Smooth muscle cell of the pulmonary artery (primary cell): ENCODE data around the gene INPP5B. TPM values are rescaled to one million over a fixed set of nuclear protein-coding genes. Genes with fewer than 3 reads are reported as not detected.

Experiments used
- total RNA-seq: library from RNA; depleted of rRNA; stranded (reverse); fragments of >200 nt; gene quantifications from 2 replicates; pipeline ENCODE4 v1.2.3, GENCODE V29; 2014

Gene INPP5B
- 23.3 and 30.0 TPM in 2 replicates for total RNA-seq

DNA sequence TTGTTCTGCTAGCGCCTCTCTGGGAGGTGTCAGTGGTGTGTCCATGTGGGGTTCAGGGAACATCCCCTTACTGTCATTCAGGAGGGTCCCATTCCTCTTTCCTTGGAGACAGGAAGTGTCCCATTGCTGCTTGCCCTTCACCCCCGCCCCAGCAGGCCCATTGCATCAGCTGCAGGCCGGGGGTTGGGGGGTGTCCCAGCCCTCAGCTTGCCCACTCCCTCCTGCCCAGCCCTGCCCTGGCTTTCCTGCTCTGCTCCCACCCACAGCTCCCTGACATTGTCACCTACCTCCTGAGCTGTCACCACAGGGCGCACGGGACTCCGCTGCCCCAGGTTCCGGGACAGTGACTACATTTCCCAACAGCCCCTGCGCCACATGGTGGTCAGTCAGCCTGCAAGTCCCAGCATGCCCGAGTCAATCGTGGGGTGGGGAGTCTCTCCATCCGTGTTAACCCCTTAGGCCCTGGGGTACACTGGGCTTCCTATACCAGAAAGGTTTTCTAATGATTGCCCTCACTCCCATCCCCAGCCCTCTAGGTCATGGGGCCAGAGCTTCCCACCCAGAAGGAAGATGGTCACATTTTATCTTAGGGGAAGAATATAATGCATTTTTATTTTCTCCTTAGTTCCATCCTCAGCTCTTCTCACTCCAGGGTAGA lies at the start of gene INPP5B:
TSS of gene INPP5B (minus strand) at position 351 of the 658 bp plus-strand sequence. CDS start 745 bp downstream, outside the sequence.

DNA sequence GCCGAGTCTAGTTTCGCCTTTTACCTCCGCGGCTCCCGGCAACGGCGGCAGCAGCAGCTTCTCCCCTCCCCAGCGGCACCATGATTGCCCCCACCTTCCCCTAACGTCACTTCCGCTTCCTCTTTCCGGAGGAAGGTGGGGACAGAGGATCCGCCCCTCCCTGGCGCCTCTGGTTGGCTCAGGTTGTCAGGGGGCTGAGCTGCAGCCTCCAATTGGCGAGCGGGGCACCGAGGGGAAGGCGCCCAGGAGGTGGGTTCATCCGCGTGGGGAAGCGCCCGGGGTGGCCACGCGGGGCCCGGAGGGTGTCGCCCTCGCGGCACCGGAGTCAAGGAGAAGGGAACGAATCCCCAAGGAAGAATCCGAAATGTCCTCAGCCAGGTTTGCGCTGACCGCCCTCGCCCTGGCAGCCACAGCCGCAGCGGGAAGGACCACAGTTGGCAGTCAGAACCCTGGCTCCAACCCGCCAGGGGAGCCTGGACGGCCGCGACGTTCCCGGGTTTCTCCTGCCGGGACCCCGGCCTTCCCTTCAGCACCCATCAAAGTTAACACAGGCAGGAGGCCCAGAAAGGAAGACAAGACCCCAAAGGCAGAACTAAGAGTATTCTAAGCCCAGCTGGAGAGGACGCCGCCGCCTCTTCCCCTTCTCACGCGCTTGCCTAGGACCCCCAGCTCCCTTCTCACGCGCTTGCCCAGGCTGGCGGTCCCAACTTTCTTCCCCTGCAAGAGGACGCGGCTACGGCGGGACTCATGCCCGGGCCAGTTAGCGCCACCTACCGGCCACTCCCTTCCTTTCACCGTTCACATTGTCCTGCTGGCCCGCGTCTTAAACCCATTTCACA lies 87.1 kb downstream of the INPP5B start, which contains the start of gene MTF1:
TSS of gene MTF1 (minus strand) at position 86 of the 839 bp plus-strand sequence. CDS start 1,934 bp downstream, outside the sequence.

Other genes with a start within 250 kb of the INPP5B start
- gene EPHA10, start 181.9 kb downstream of the INPP5B start, total RNA-seq = not detected in 2 replicates
- 1.1 and 1.3 TPM in 2 replicates for gene MANEAL, start 153.2 kb downstream of the INPP5B start, total RNA-seq
- gene C1orf122, start 139.3 kb downstream of the INPP5B start, total RNA-seq = 29.4 and 30.4 TPM in 2 replicates
- gene YRDC, start 138.8 kb downstream of the INPP5B start, total RNA-seq = 13.3 and 25.0 TPM in 2 replicates
- gene MTF1, start 87.5 kb downstream of the INPP5B start, total RNA-seq = 6.6 and 6.9 TPM in 2 replicates
- 51.4 and 54.9 TPM in 2 replicates for gene SF3A3, start 43.0 kb upstream of the INPP5B start, total RNA-seq
- 24.6 and 26.9 TPM in 2 replicates for gene FHL3, start 58.5 kb upstream of the INPP5B start, total RNA-seq
- 24.9 and 25.6 TPM in 2 replicates for gene UTP11, start 65.7 kb upstream of the INPP5B start, total RNA-seq
- gene POU3F1, start 99.7 kb upstream of the INPP5B start, total RNA-seq = 0.03 TPM in 1 of 2 replicates, not detected in the other